Lower lobe of right lung (tissue), 2 donors: ENCODE results near the gene HBM. TPM values are rescaled to one million over a fixed set of nuclear protein-coding genes. Genes with fewer than 3 reads are reported as not detected.

Source experiments
- ATAC-seq, 2 donors: fragments of 200-7000 bp; cut with Tn5 transposase; one replicate each; pipeline ENCODE4 v1.9.1; 2020 to 2022; ENCODE audit warnings: mild to moderate bottlenecking in 2 of 2, moderate library complexity in 2 of 2
- DNase-seq: peaks from one replicate; pipeline ENCODE4 v3.0.0-alpha.2; 2020
- H3K27ac ChIP-seq: fragments of 200-600 bp; one replicate; pipeline ENCODE4 v1.8.0; 2022
- H3K27me3 ChIP-seq: fragments of 200-600 bp; one replicate; pipeline ENCODE4 v1.8.0; 2022; ENCODE audit warnings: low read depth
- H3K36me3 ChIP-seq: fragments of 200-600 bp; one replicate; pipeline ENCODE4 v1.8.0; 2022; ENCODE audit warnings: mild to moderate bottlenecking
- H3K4me1 ChIP-seq: fragments of 200-600 bp; one replicate; pipeline ENCODE4 v1.8.0; 2022
- H3K4me3 ChIP-seq: fragments of 200-600 bp; one replicate; pipeline ENCODE4 v1.8.0; 2022; ENCODE audit warnings: mild to moderate bottlenecking
- H3K9me3 ChIP-seq: fragments of 200-600 bp; one replicate; pipeline ENCODE4 v1.8.0; 2022
- intact Hi-C: fragments of 100-400 bp; cut with DNase I; formaldehyde crosslinking; loops from one replicate; pipeline ENCODE4 v1.11.0; 2022
- total RNA-seq: library from RNA; stranded (reverse); fragmentation: NEBNext Ultra II Directional; extraction: Animal tissue kit (Norgen Biotek cat#: 25700); gene quantifications from one replicate; pipeline ENCODE4 v1.2.1, GENCODE V29; 2021
- TF ChIP-seq, protein P1 (sequence below): fragments of 200-600 bp; IDR thresholded peaks from one replicate; pipeline ENCODE4 v1.8.0; 2022; ENCODE audit warnings: antibody characterized with exemption, mild to moderate bottlenecking
- donor health status: DM: no; HTN: yes; CAD: no; lungs with severe emphysema.

Gene HBM
- total RNA-seq, 1 donor from 2014 or later: not detected

DNA sequence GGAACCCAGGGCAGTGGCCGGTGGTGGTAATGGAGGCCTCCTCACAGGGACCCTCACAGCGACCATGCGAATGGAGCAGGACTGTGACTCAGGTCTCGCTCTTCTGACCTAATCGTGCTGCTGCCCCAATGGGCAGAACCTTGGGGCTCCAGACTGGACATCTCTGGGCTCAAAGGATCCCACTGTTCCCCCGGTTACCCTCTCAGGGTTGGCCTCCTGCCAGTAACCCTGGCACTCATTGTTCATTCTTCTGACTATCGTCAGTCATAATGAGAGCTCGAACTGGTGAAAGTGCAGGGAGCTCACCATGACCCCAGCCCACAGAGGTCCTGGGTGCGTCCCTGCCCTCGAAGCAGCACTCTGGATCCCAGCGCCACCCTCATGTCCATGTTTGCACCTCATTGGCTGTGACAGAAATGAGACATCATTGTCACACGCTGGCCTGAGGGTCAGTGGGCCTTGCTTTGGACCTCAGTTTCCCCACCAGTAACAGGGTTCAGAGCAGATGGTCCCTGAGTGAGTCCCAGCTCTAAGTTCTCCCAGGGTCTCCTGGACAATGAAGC, 23.3 kb upstream of the HBM start:
- ATAC-seq (no peak), DNase-seq (no peak)
- intact Hi-C loops: no loop called here
- TF ChIP-seq, protein P1, sequence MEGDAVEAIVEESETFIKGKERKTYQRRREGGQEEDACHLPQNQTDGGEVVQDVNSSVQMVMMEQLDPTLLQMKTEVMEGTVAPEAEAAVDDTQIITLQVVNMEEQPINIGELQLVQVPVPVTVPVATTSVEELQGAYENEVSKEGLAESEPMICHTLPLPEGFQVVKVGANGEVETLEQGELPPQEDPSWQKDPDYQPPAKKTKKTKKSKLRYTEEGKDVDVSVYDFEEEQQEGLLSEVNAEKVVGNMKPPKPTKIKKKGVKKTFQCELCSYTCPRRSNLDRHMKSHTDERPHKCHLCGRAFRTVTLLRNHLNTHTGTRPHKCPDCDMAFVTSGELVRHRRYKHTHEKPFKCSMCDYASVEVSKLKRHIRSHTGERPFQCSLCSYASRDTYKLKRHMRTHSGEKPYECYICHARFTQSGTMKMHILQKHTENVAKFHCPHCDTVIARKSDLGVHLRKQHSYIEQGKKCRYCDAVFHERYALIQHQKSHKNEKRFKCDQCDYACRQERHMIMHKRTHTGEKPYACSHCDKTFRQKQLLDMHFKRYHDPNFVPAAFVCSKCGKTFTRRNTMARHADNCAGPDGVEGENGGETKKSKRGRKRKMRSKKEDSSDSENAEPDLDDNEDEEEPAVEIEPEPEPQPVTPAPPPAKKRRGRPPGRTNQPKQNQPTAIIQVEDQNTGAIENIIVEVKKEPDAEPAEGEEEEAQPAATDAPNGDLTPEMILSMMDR: no peak
- H3K9me3 ChIP-seq: no peaks in the 10 kb centered on the region
- H3K36me3 ChIP-seq: no peaks in the 10 kb centered on the region
- H3K27ac ChIP-seq: no peak overlapping the region
- H3K4me1 ChIP-seq: peaks cover 3% of the 10 kb centered on the region
- H3K27me3 ChIP-seq: peaks cover 8% of the 10 kb centered on the region
- H3K4me3 ChIP-seq: no peak overlapping the region

DNA sequence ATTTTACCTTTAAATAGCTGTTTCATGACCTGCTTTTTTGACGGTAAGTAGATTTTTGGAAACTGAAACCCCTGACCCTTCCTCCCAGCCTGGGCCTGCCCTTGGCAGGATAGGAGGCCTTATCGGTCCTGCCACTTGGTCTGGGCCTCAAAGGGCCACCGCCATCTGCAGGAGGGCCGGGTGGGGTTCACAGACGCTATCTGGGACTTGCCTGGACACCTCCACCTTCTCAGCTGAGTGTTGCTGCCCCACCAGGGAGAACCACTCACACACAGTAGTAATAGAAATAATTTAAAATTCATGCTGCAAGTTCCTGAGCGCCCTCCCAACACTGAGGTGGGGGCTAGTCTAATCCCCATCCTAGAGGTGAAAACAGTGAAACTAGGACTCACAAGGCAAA, 22.7 kb upstream of the HBM start:
- Histone ChIP-seq H3K4me1 (no peaks in the 10 kb centered on the region), H3K27me3 (peaks cover 8% of the 10 kb centered on the region), H3K9me3 (no peaks in the 10 kb centered on the region), H3K4me3 (no peak overlapping the region), H3K36me3 (no peaks in the 10 kb centered on the region), H3K27ac (no peak overlapping the region)
- TF ChIP-seq, protein P1: no peak
- DNase-seq: no peak
- ATAC-seq: no peak
- intact Hi-C loops: no loop called here

DNA sequence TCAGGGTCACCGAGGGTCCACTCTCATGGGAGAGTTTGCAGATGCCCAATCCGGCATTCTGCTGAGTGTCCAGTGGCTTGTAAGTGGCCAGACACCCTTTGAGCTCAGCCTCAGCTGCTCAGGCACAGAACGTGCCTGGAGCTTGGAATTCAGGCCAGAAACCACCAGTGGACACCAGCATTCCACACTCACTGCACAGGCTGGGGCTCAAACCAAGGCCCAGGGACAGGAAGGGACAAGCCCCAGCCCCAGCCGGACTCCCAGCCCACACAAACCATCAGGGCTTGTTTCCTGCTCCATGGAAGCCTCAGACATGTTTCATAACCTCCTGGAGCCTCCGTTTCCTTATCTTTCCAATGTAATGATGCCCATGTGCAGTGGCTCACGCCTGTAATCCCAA, 22.3 kb upstream of the HBM start:
- no peak for DNase-seq
- no peak for ATAC-seq
- Histone ChIP-seq H3K4me3 (no peak overlapping the region), H3K36me3 (no peaks in the 10 kb centered on the region), H3K27me3 (peaks cover 8% of the 10 kb centered on the region), H3K9me3 (no peaks in the 10 kb centered on the region), H3K27ac (no peak overlapping the region), H3K4me1 (no peaks in the 10 kb centered on the region)
- TF ChIP-seq, protein P1: no peak
- intact Hi-C loops: no loop called here

DNA sequence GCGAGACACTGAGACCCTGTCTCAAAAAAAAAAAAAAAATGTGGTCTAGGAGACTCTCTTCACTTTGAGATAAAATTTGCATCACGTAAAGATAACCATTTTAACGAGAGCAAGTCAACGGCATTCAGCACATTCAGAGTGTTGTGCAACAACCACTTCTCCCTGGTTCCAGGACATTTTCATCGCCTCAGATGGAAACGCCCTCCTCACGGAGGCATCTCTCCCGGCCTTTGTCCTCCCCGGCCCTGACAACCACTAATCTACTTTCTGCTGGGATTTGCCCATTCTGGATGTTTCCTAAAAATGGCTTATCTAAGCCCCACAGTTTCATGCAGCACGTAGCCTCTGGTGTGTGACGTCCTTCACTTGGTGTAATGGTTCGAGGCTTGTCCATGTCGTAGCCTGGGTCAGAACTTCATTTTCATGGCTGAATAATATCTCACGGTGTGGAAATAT, 21.0 kb upstream of the HBM start:
- Histone ChIP-seq H3K9me3 (no peaks in the 10 kb centered on the region), H3K4me3 (no peak overlapping the region), H3K27me3 (peaks cover 8% of the 10 kb centered on the region), H3K27ac (no peak overlapping the region), H3K4me1 (no peaks in the 10 kb centered on the region), H3K36me3 (no peaks in the 10 kb centered on the region)
- ATAC-seq: no peak
- intact Hi-C loops: no loop called here
- TF ChIP-seq, protein P1: no peak
- DNase-seq: no peak

DNA sequence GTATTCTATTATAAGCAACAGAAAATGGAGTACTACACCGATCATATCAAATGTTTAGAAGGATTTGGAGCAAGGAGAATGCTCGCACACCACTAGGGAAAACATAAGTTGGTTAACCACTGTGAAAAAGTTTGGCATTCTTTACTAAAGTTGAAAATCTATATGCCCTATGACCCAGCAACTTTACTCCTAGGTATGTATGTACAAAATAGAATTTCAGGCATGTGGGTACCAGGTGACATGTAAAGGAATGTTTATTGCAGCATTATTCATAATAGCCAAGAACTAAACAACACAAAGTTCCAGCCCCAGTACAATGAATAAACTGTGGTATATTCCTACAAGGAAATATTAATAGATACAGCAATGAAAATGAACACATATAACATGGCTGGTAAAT, 19.1 kb upstream of the HBM start:
- TF ChIP-seq, protein P1: no peak
- H3K27ac ChIP-seq: no peak overlapping the region
- DNase-seq (no peak), ATAC-seq (no peak)
- H3K4me3 ChIP-seq: no peak overlapping the region
- H3K9me3 ChIP-seq: no peaks in the 10 kb centered on the region
- no peaks in the 10 kb centered on the region for H3K4me1 ChIP-seq
- intact Hi-C loops: no loop called here
- no peaks in the 10 kb centered on the region for H3K36me3 ChIP-seq
- peaks cover 8% of the 10 kb centered on the region for H3K27me3 ChIP-seq
